ENCODE results near the gene CYP26B1. TPM values are rescaled to one million over a fixed set of nuclear protein-coding genes. Genes with fewer than 3 reads are reported as not detected.

CYP26B1 gene
- total RNA-seq, 1 experiment from 2014 or later: 0.20 TPM

DNA sequence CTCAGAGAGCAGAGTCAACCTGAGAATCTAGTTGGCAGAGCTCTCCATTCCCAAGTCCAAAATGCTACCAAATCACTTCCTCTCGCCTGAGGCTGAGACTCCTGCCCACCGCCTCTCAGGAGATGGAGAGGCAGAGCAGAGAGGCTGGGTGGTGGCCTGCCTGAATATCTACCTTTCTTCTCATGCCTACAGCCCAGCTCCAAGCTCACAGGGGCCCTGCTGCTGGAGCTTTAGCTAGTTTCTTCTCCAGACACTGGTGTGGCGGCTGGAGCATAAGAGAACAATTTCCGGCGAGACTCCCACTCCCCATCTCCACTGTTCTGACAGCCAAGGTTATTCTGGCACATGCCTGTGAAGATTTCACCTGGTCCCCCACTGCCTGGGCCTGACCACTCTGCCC, 8.1 kb upstream of the CYP26B1 start:
- Histone ChIP-seq H3K4ac (ENCODE audit: low read depth, low read length) (no peak overlapping the region), H2AK5ac (ENCODE audit: insufficient read length, low read length) (no peak overlapping the region), H3K23ac (ENCODE audit: insufficient read length, low read depth, low read length) (no peak overlapping the region), H2BK20ac (ENCODE audit: low read depth, low read length, poor library complexity, severe bottlenecking) (no peak overlapping the region), H3K4me1 (ENCODE audit: insufficient read depth, low read length) (no peaks in the 10 kb centered on the region), H3K9me3 (ENCODE audit: control insufficient read depth, low read depth, low read length) (no peaks in the 10 kb centered on the region), H2BK12ac (ENCODE audit: insufficient read length, low read depth, low read length) (no peak overlapping the region), H2BK5ac (ENCODE audit: insufficient read length, low read length) (no peak overlapping the region), H3K9ac (ENCODE audit: extremely low read depth, insufficient read length, low read length) (no peak overlapping the region), H3K23me2 (ENCODE audit: insufficient read length, low read depth, low read length, poor library complexity, severe bottlenecking) (no peaks in the 10 kb centered on the region), H4K5ac (ENCODE audit: insufficient read length, low read depth, low read length) (no peak overlapping the region), H3K18ac (ENCODE audit: insufficient read length, low read depth, low read length) (no peak overlapping the region), H4K91ac (ENCODE audit: insufficient read length, low read depth, low read length) (no peak overlapping the region), H2BK15ac (ENCODE audit: low read depth, low read length) (no peak overlapping the region), H2BK120ac (ENCODE audit: low read depth, low read length, poor library complexity, severe bottlenecking) (no peak overlapping the region), H4K8ac (replicated peaks; ENCODE audit: insufficient read length, low read depth, low read length) (no peak overlapping the region), H3K27ac (ENCODE audit: insufficient read length, low read depth, low read length) (no peak overlapping the region), H3K14ac (ENCODE audit: insufficient read depth, low read length) (no peak overlapping the region), H3K27me3 (ENCODE audit: insufficient read depth, low read length) (peaks cover 11% of the 10 kb centered on the region; the same call in 1 of the 2 replicates), H2AFZ (ENCODE audit: low read length) (no peak overlapping the region), H3K79me2 (ENCODE audit: insufficient read depth, low read length) (no peaks in the 10 kb centered on the region), H3K56ac (ENCODE audit: insufficient read length, low read depth, low read length) (no peak overlapping the region), H4K20me1 (ENCODE audit: control insufficient read depth, insufficient read depth, insufficient read length) (no peaks in the 10 kb centered on the region), H3K4me2 (ENCODE audit: insufficient read depth, insufficient read length, low read length) (no peak overlapping the region), H3K79me1 (ENCODE audit: insufficient read depth, low read depth, low read length, poor library complexity, severe bottlenecking) (no peaks in the 10 kb centered on the region), H3T11ph (ENCODE audit: low read length) (no peak overlapping the region)
- peaks cover 54% of the 10 kb centered on the region for H3K27me3 Mint-ChIP-seq (ENCODE audit: low read depth)
- no peak for DNase-seq
- no peaks in the 10 kb centered on the region for H3K9me3 Mint-ChIP-seq
- TF ChIP-seq, protein P1, sequence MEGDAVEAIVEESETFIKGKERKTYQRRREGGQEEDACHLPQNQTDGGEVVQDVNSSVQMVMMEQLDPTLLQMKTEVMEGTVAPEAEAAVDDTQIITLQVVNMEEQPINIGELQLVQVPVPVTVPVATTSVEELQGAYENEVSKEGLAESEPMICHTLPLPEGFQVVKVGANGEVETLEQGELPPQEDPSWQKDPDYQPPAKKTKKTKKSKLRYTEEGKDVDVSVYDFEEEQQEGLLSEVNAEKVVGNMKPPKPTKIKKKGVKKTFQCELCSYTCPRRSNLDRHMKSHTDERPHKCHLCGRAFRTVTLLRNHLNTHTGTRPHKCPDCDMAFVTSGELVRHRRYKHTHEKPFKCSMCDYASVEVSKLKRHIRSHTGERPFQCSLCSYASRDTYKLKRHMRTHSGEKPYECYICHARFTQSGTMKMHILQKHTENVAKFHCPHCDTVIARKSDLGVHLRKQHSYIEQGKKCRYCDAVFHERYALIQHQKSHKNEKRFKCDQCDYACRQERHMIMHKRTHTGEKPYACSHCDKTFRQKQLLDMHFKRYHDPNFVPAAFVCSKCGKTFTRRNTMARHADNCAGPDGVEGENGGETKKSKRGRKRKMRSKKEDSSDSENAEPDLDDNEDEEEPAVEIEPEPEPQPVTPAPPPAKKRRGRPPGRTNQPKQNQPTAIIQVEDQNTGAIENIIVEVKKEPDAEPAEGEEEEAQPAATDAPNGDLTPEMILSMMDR (conservative IDR thresholded peaks at IDR 0.05): no peak
- no peaks in the 10 kb centered on the region for H3K36me3 Mint-ChIP-seq (ENCODE audit: insufficient read depth in 1 of 3, low read depth in 3 of 3)
- H3K27ac Mint-ChIP-seq: no peak overlapping the region
- no CpG with 5 or more reads among the region's 5 CpGs for WGBS (ENCODE audit: extremely low coverage, insufficient read length, low lambda C conversion rate)
- H3K4me3 Mint-ChIP-seq: no peak overlapping the region
- H3K4me1 Mint-ChIP-seq: peaks cover 0 to 4% of the 10 kb centered on the region in 2 experiments; a peak in 1 of 4 replicates
